ENCODE results near the gene INTS6.

Gene INTS6

DNA sequence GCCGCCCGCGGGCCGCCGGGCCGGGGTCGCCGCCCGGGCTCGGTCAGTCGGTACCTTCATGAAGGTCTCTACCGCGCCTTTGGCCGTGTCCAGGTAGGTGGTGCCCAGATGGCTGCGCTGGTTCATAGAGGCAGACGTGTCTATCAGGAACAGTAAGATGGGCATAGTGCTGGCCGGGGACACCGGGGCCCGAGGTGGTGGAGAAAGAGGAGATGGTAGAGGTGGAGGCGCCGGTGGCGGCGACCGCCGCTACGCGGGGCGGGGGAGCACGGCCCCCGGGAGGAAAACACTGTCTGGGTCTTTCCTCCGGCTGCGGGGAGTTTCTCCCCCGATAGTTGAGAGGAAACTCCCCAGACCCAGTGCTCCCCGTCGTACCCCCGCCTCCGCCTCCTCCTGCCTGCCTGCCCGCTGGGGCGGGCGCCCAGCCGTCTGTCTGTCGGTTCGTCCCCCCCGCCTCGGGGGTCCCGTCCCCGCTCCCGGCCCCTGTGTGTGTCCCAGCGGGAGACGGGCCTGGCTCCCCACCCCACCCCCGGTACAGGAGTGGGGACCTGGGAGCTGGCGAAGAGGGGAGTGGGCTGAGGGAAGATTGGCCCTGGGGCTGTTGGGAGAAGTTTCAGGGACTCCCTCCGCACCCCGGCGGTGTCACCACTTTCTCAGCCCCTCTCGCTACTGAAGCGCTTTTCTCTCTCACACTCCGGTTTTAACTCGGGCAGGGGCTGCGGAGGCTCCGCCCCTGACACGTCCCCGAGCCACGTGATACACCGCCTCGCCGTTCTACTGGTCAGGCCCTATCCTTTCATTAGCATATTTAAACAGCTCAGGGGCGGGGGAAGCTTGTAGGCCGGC, at the start of gene INTS6:
INTS6 (minus strand) TSS at position 676 of the 846 bp plus-strand sequence; CDS start at position 165, 511 bp downstream.
- DNase-seq = peak; percentile 100

DNA sequence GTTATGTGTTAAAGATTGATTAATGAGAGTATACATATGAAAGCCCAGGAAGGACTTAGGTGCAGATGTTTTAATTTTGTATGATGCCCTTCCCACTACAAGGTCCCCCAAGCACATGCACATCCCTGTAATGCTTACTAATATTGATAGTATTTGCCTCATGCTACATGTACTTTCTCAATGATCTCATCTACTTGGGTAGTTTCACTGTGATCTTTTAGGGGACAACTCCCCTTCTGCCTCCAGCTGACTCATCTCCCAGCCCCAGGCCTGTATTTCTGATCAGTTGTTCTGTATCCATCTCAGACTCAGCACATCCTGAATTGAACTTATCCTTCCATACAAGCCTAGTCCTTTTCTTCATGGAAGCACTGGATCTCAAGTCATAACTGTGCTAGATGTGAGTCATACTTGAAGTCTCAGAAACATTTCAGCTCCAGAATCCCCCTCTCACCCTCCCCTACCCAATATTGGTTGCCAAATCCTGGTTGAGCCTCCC, 49.4 kb upstream of the INTS6 start:
- no peak for DNase-seq

- peak; percentile 31 to 42 for DNase-seq
Measured at GRCh38 chr13:51501592-51502152, 48.8 kb upstream of the INTS6 start.

DNA sequence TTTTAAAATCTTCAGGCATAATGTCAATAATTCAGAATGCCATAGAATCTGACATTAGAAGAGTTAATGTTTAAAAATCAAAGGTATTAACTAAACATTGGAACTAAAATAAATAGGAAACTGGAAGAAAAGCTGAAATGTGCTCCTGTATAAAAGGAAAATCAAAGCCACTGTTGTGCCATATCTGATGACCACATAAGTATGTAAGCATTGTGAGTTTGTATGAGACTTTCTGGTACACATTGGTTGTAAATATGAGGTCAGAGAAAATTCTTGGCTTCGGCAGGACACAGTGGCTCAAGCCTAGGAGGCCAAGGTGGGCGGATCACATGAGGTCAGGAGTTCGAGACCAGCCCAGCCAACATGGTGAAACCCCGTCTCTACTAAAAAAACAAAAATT, 48.3 kb upstream of the INTS6 start:
- no peak for DNase-seq

- DNase-seq = no peak
Measured at GRCh38 chr13:51500687-51501086, 47.9 kb upstream of the INTS6 start.

GRCh38 chr13:51499841-51500240, 47.0 kb upstream of the INTS6 start:
- no peak for DNase-seq

DNA sequence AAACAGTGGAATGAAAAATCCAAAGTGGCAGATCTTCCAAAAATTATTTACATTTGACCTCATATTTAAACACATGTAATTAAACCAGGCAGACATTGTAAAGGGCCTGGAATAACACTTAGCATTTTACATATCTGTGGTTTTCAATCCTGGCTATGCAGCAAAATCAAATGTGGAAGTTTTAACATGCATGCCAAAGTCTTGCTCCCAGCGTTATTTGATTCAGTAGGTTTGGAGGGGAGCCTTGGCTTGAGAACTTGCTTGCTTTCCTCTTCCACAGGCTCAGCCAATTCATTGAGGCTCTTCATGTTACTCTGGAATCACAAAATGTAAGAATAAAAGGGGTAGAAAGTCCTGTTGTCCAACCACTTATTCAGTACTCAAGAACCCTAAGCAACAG, 42.5 kb upstream of the INTS6 start:
- DNase-seq = no peak

DNA sequence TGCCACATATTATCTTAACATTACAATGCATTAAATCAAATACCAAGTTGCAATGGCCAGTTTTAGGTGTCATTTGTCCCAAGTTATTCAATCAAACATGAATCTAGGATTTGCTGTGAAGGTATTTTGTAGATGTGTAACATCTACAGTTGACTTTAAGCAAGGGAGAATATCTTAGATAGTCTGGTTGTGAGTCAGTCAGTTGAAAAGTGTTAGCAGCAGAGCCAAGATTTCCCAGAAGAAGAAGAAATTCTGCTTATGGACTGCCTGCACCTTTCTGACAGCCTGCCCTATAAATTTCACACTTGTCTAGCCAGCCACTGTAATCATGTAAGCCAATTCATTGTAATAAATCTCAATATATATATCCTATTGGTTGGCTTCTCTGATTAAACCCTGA, 41.3 kb upstream of the INTS6 start:
- DNase-seq = no peak

- DNase-seq = no peak
Measured at GRCh38 chr13:51488212-51488611, 35.4 kb upstream of the INTS6 start.

GRCh38 chr13:51481656-51482055, 28.8 kb upstream of the INTS6 start:
- DNase-seq = no peak

DNA sequence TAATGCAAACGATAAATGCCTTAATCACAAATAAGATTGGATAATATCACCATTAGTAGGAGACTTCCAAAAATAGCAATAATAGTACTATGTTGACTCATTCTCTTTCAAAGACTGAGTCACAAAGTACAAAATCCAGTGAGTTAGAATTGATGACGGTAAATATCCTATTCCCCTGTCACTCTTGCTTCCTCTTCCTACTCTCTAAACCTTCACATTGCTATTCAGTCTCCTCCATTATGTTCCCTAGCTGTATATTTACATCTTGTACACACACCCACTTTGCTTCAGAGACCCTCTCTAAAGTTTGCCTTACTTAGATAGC, 26.3 kb upstream of the INTS6 start:
- DNase-seq = no peak

GRCh38 chr13:51478418-51479198, 25.8 kb upstream of the INTS6 start:
- no peak for DNase-seq

DNA sequence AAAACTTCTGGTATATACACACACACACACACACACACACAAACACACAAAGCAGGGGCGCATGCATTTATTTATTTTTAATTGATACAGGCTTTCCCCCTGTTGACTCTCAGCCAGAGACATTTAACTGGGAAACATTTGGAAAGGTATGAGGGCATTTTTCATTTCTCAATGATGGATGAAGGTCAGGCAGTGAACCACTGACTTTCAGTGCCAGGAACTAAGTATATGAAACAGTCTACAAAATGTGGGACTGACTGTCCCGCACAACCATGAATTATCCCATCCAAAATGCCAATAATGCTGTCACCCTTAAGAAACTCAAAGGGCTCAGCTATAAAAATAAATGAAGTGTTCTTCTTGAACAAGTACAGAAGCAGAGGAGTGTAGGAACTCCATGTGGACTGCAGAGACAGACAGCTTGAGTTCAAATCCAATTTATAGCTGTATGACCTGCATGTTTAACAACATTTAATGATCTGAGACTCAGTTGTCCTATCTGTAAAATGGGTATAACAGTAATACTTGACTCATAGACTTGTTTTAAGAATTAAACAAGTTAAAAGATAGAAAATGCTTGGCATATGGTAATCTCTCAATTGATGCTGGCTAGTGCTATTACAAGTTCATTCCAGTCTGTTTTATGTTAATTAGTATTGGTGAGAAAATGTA, 25.0 kb upstream of the INTS6 start:
- DNase-seq = no peak

GRCh38 chr13:51477149-51477548, 24.3 kb upstream of the INTS6 start:
- no peak for DNase-seq

GRCh38 chr13:51475727-51476501, 23.1 kb upstream of the INTS6 start:
- no peak for DNase-seq

DNA sequence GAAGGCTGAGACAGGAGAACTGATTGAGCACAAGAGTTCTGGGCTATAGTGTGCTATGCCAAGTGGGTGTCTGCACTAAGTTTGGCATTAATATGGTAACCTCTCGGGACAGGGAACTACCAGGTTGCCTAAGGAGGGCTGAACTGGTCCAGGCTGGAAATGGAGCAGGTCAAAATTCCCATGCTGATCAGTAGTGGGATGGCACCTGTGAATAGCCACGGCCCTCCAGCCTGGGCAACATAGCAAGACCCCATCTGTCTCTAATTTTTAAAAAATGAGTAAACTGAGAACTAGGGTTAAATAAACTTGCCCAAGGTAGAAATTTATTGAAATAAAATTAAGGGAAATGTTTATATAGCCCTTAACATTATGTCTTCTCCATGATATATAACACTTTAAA, 17.0 kb upstream of the INTS6 start:
- DNase-seq = no peak

- DNase-seq = no peak
Measured at GRCh38 chr13:51467730-51468129, 14.9 kb upstream of the INTS6 start.

GRCh38 chr13:51465124-51465523, 12.3 kb upstream of the INTS6 start:
- no peak for DNase-seq

DNA sequence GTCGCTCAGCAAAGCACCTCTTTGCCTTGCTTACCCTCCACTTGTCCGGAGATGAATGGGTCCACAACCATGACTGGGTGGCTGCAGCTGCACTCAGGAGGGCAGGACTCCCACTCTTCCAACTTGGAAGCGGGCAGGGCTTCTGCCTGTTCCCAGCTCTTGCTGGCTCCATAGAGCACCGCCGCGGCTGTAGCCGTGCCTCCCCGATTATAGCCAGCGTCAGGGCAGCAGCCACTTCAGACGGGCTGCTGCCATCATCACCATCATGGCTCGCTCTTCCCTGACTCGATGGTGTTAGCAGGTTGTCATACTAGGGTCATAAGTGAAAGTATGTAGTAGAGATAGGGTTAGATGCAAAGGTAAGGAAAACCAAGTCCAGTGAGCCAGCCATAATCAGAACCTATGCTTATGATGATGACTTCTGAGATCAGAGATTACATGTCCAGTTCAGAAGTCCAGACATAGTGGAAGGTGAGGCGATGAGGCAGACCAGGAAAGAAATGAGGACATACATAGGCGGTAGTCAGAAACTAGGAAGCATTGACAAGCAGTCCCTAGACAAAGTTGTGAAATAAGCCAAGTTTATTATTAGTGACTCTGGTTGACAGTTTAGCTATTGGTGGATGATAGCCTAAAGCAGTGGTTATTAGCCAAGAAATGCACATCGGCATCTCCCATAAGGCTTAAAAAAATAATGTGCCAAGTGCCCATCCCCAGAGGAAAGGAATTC, 4.4 kb upstream of the INTS6 start:
- DNase-seq = no peak

DNA sequence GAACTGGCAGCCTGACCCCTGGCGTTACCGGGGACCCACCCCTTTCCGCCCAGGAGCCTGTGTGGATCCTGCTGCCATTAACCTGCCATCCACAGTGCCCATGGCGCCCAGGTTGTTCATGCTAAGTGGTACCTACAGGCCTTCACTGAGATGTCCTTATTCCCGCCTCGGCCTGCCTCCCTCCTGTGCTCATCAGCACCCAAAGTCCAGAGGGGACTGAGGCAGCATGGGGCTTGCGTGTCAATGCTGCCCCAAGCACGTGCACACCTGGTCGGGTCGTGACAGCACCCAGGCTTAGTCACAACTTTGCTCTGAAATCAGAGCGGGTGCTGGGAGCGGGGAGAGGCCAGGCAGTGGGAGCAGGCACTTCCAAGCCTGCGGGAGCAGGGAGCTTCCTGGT, 3.7 kb upstream of the INTS6 start:
- DNase-seq = no peak

GRCh38 chr13:51455532-51455931, 2.7 kb upstream of the INTS6 start:
- no peak for DNase-seq
